MCF 10A (cell line): ENCODE measurements around the gene PTPN6. TPM values are rescaled to one million over a fixed set of nuclear protein-coding genes. Genes with fewer than 3 reads are reported as not detected.

Experiments used
- BruUV-seq: library from RNA; stranded (reverse); fragments of 400-500 nt; replicated peaks from 2 replicates; lab custom pipeline; 2021; lab: Mats Ljungman, UMichigan
- CTCF ChIA-PET: fragments of 300-600 bp; sonication (Branson Sonifier 250); formaldehyde crosslinking; extraction: SDS; loops from one replicate; lab custom pipeline; 2021; ENCODE audit warnings: antibody characterized with exemption, inconsistent platforms; lab: Yijun Ruan, JAX
- POLR2A ChIA-PET: fragments of 300-600, 350-650 bp; sonication (Branson Sonifier 250); formaldehyde crosslinking; extraction: SDS; loops from one replicate; lab custom pipeline; 2020; ENCODE audit warnings: antibody characterized with exemption, inconsistent platforms; lab: Yijun Ruan, JAX
- DNase-seq: peaks from one replicate; pipeline ENCODE4 v3.0.0-alpha.2; 2018; ENCODE audit not compliant: unreplicated experiment
- H3K27ac Mint-ChIP-seq: one replicate; pipeline ENCODE4 v1.8.0; 2022; ENCODE audit warnings: mild to moderate bottlenecking, low read depth, mixed read lengths; ENCODE audit not compliant: unreplicated experiment
- H3K27me3 Mint-ChIP-seq: one replicate; pipeline ENCODE4 v1.8.0; 2022; ENCODE audit warnings: mixed read lengths; ENCODE audit not compliant: insufficient read depth, unreplicated experiment
- H3K36me3 Mint-ChIP-seq: one replicate; pipeline ENCODE4 v1.8.0; 2022; ENCODE audit warnings: mild to moderate bottlenecking, moderate library complexity, mixed read lengths; ENCODE audit not compliant: insufficient read depth, unreplicated experiment
- H3K4me1 Mint-ChIP-seq: one replicate; pipeline ENCODE4 v1.8.0; 2022; ENCODE audit warnings: mixed read lengths; ENCODE audit not compliant: insufficient read depth, unreplicated experiment
- H3K4me3 Mint-ChIP-seq: one replicate; pipeline ENCODE4 v1.8.0; 2022; ENCODE audit warnings: mild to moderate bottlenecking, moderate library complexity, mixed read lengths; ENCODE audit not compliant: unreplicated experiment
- H3K9me3 Mint-ChIP-seq: one replicate; pipeline ENCODE4 v1.8.0; 2022; ENCODE audit warnings: mixed read lengths; ENCODE audit not compliant: unreplicated experiment
- CTCF ChIP-seq: fragments of 200-600 bp; IDR thresholded peaks from one replicate; pipeline ENCODE4 v1.8.0; 2022; ENCODE audit warnings: antibody characterized with exemption, mild to moderate bottlenecking; ENCODE audit not compliant: unreplicated experiment
- intact Hi-C: fragments of 100-400 bp; cut with micrococcal nuclease; formaldehyde crosslinking; loops from 2 replicates; pipeline ENCODE4 v1.14.1; 2022
- total RNA-seq: library from RNA; stranded (reverse); gene quantifications from 2 replicates; pipeline ENCODE4 v1.2.3, GENCODE V29; 2022

Gene PTPN6
- total RNA-seq, 1 experiment from 2014 or later = 10.3 TPM

- no TSS peak for BruUV-seq
- no peaks in the 10 kb centered on the region for H3K9me3 Mint-ChIP-seq
- CTCF ChIA-PET = interaction anchor here (0.6 to 1.1 kb wide), 2 partner anchors 14 to 162 kb away, joined by 3 read pairs; no protein-coding TSS in a partner anchor
- POLR2A ChIA-PET = no interaction called here
- H3K27ac Mint-ChIP-seq = no peak overlapping the region
- no peaks in the 10 kb centered on the region for H3K4me1 Mint-ChIP-seq
- no peak overlapping the region for H3K4me3 Mint-ChIP-seq
- peaks cover 80% of the 10 kb centered on the region for H3K36me3 Mint-ChIP-seq
- TF ChIP-seq CTCF = no peak
- H3K27me3 Mint-ChIP-seq = no peaks in the 10 kb centered on the region
- intact Hi-C loops = no loop called here
- DNase-seq = no peak
These were observed 28.3 kb downstream of the PTPN6 start for GRCh38 chr12:6979453-6979852.

- no peak for DNase-seq
- no peak overlapping the region for H3K27ac Mint-ChIP-seq
- H3K4me3 Mint-ChIP-seq = no peak overlapping the region
- POLR2A ChIA-PET = interaction anchor here (0.8 to 1.0 kb wide), 2 partner anchors 25 to 38 kb away, joined by 3 to 4 read pairs; partner anchors contain the start of gene LPCAT3
- no peak for TF ChIP-seq CTCF
- H3K4me1 Mint-ChIP-seq = no peaks in the 10 kb centered on the region
- no TSS peak for BruUV-seq
- CTCF ChIA-PET = interaction anchor here (0.6 to 1.1 kb wide), 2 partner anchors 13 to 162 kb away, joined by 3 read pairs; no protein-coding TSS in a partner anchor
- H3K36me3 Mint-ChIP-seq = peaks cover 83% of the 10 kb centered on the region
- intact Hi-C loops = no loop called here
- H3K9me3 Mint-ChIP-seq = no peaks in the 10 kb centered on the region
- H3K27me3 Mint-ChIP-seq = no peaks in the 10 kb centered on the region
These were observed 28.9 kb downstream of the PTPN6 start for GRCh38 chr12:6980075-6980474.

- ChIA-PET CTCF (interaction anchor here (0.6 to 0.9 kb wide), 2 partner anchors 16 to 36 kb away, joined by 4 read pairs; no protein-coding TSS in a partner anchor), POLR2A (interaction anchor here (1.0 kb wide), 1 partner anchor 25 kb away, joined by 3 read pairs; no protein-coding TSS in a partner anchor)
- no TSS peak for BruUV-seq
- DNase-seq = no peak
- TF ChIP-seq CTCF = no peak
- intact Hi-C loops = no loop called here
- H3K36me3 Mint-ChIP-seq = peaks cover 83% of the 10 kb centered on the region
- no peaks in the 10 kb centered on the region for H3K4me1 Mint-ChIP-seq
- H3K9me3 Mint-ChIP-seq = no peaks in the 10 kb centered on the region
- H3K27ac Mint-ChIP-seq = no peak overlapping the region
- H3K4me3 Mint-ChIP-seq = no peak overlapping the region
- H3K27me3 Mint-ChIP-seq = no peaks in the 10 kb centered on the region
These were observed 29.6 kb downstream of the PTPN6 start for GRCh38 chr12:6980740-6981139.

GRCh38 chr12:6981152-6982052 is 30.2 kb downstream of the PTPN6 start:
- H3K4me1 Mint-ChIP-seq = no peaks in the 10 kb centered on the region
- no peak overlapping the region for H3K4me3 Mint-ChIP-seq
- DNase-seq = no peak
- ChIA-PET POLR2A (interaction anchor here (0.8 kb wide), 1 partner anchor 44 kb away, joined by 3 read pairs; no protein-coding TSS in a partner anchor), CTCF (interaction anchor here (0.6 to 0.9 kb wide), 2 partner anchors 16 to 36 kb away, joined by 4 read pairs; no protein-coding TSS in a partner anchor)
- no TSS peak for BruUV-seq
- TF ChIP-seq CTCF = no peak
- no peaks in the 10 kb centered on the region for H3K9me3 Mint-ChIP-seq
- H3K27ac Mint-ChIP-seq = no peak overlapping the region
- H3K27me3 Mint-ChIP-seq = no peaks in the 10 kb centered on the region
- intact Hi-C loops = no loop called here
- H3K36me3 Mint-ChIP-seq = peaks cover 82% of the 10 kb centered on the region
